Neural cell (in vitro differentiated cells): ENCODE measurements around the gene C1orf21. TPM values are rescaled to one million over a fixed set of nuclear protein-coding genes. Genes with fewer than 3 reads are reported as not detected.

Experiments
- H2AFZ ChIP-seq: fragments of 200-600, 300-800 bp; sonication (generic), shearing (Covaris generic); 2 replicates; pipeline ENCODE4 v1.6.0; 2014; ENCODE audit warnings: low read depth, mild to moderate bottlenecking, antibody characterized with exemption, low read length, moderate library complexity
- H3F3A ChIP-seq: fragments of 200-600 bp; shearing (Covaris generic); 2 replicates; pipeline ENCODE4 v1.6.1; 2016; ENCODE audit warnings: mild to moderate bottlenecking, moderate library complexity, mixed read lengths, antibody characterized with exemption, low read length; ENCODE audit not compliant: insufficient read depth, poor library complexity, severe bottlenecking
- H3K27ac ChIP-seq: fragments of 200-600, 300-800 bp; sonication (generic), shearing (Covaris generic); 2 replicates; pipeline ENCODE4 v1.5.1; 2014; ENCODE audit warnings: mild to moderate bottlenecking, low read length, moderate library complexity
- H3K27me3 ChIP-seq: fragments of 300-800, 200-600 bp; sonication (generic), shearing (Covaris generic); 2 replicates; pipeline ENCODE4 v1.6.0; 2014; ENCODE audit warnings: mild to moderate bottlenecking, low read depth, low read length, moderate library complexity; ENCODE audit not compliant: insufficient read depth
- H3K36me3 ChIP-seq: fragments of 300-800, 200-600 bp; sonication (generic), shearing (Covaris generic); 2 replicates; pipeline ENCODE4 v1.5.1; 2014; ENCODE audit warnings: mild to moderate bottlenecking, antibody characterized with exemption, low read length, moderate library complexity; ENCODE audit not compliant: insufficient read depth
- H3K4me2 ChIP-seq: fragments of 300-800, 200-600 bp; sonication (generic), shearing (Covaris generic); 2 replicates; pipeline ENCODE4 v1.6.0; 2014; ENCODE audit warnings: mild to moderate bottlenecking, low read length
- H3K4me3 ChIP-seq: fragments of 300-800, 200-600 bp; sonication (generic), shearing (Covaris generic); 2 replicates; pipeline ENCODE4 v1.5.1; 2014; ENCODE audit warnings: mild to moderate bottlenecking, low read length, moderate library complexity
- H3K79me2 ChIP-seq: fragments of 200-600 bp; shearing (Covaris generic); replicated peaks from 2 replicates; pipeline ENCODE4 v1.6.0; 2014; ENCODE audit warnings: mild to moderate bottlenecking, low read length, moderate library complexity; ENCODE audit not compliant: insufficient read depth
- H3K9ac ChIP-seq: fragments of 300-800, 200-600 bp; sonication (generic), shearing (Covaris generic); 2 replicates; pipeline ENCODE4 v1.6.1; 2016; ENCODE audit warnings: mild to moderate bottlenecking, low read length, mixed read lengths
- H3K9me2 ChIP-seq: fragments of 200-600 bp; shearing (Covaris generic); 2 replicates; pipeline ENCODE4 v1.6.1; 2016; ENCODE audit warnings: mild to moderate bottlenecking, low read length, mixed read lengths; ENCODE audit not compliant: insufficient read depth
- H3K9me3 ChIP-seq: fragments of 200-600, 300-800 bp; sonication (generic), shearing (Covaris generic); 2 replicates; pipeline ENCODE4 v1.6.1; 2016; ENCODE audit warnings: mild to moderate bottlenecking, mixed run types, low read length, moderate library complexity, mixed read lengths
- H4K20me1 ChIP-seq: fragments of 200-600 bp; shearing (Covaris generic); 2 replicates; pipeline ENCODE4 v1.6.1; 2016; ENCODE audit warnings: mild to moderate bottlenecking, mixed run types; ENCODE audit not compliant: insufficient read depth
- CTCF ChIP-seq: fragments of 450-650 bp; IDR thresholded peaks from 2 replicates; pipeline ENCODE4 v1.5.1; 2014; ENCODE audit warnings: antibody characterized with exemption, mild to moderate bottlenecking, moderate library complexity; ENCODE audit not compliant: poor library complexity, severe bottlenecking
- EP300 ChIP-seq: fragments of 450-650 bp; conservative IDR thresholded peaks from 2 replicates; pipeline ENCODE4 v1.6.1; 2014; ENCODE audit warnings: antibody characterized with exemption, mild to moderate bottlenecking, moderate library complexity; ENCODE audit not compliant: poor library complexity, severe bottlenecking
- EZH2 ChIP-seq: fragments of 200-600, 300-800 bp; shearing (Covaris generic), sonication (generic); IDR thresholded peaks from 2 replicates; pipeline ENCODE4 v1.6.1; 2014; ENCODE audit warnings: antibody characterized with exemption, low read length, borderline replicate concordance, mild to moderate bottlenecking; ENCODE audit not compliant: insufficient read depth, poor library complexity, severe bottlenecking
- MXI1 ChIP-seq: fragments of 450-650 bp; conservative IDR thresholded peaks from 2 replicates; pipeline ENCODE4 v1.6.1; 2014; ENCODE audit warnings: antibody characterized with exemption, mild to moderate bottlenecking; ENCODE audit not compliant: poor library complexity, severe bottlenecking
- POLR2AphosphoS5 ChIP-seq: IDR thresholded peaks from 2 replicates; pipeline ENCODE4 v1.6.1; 2012
- RAD21 ChIP-seq: fragments of 450-650 bp; conservative IDR thresholded peaks from 2 replicates; pipeline ENCODE4 v1.6.1; 2014; ENCODE audit warnings: antibody characterized with exemption, mild to moderate bottlenecking, moderate library complexity
- REST ChIP-seq: IDR thresholded peaks from 2 replicates; pipeline ENCODE4 v1.6.1; 2012; ENCODE audit warnings: borderline replicate concordance
- SMC3 ChIP-seq: fragments of 450-650 bp; conservative IDR thresholded peaks from 2 replicates; pipeline ENCODE4 v1.6.1; 2014; ENCODE audit warnings: antibody characterized with exemption, mild to moderate bottlenecking, moderate library complexity; ENCODE audit not compliant: poor library complexity
- TAF1 ChIP-seq: IDR thresholded peaks from 2 replicates; pipeline ENCODE4 v1.6.1; 2012; ENCODE audit warnings: low read depth
- polyA plus RNA-seq: library from polyadenylated mRNA; depleted of rRNA; stranded (reverse); fragments of >200 nt; gene quantifications from 2 replicates; pipeline ENCODE4 v1.2.3, GENCODE V29; 2014

Gene C1orf21
- polyA plus RNA-seq, 1 donor from 2014 or later, result 21.1 TPM

GRCh38 chr1:184445997-184446396 lies 59.2 kb downstream of the C1orf21 start:
- H3K9ac ChIP-seq, result no peak overlapping the region
- TF ChIP-seq CTCF (no peak), MXI1 (no peak), EP300 (no peak), RAD21 (no peak), SMC3 (no peak), REST (no peak), EZH2 (no peak), TAF1 (no peak), POLR2AphosphoS5 (no peak)
- no peak overlapping the region for H3K4me3 ChIP-seq
- no peaks in the 10 kb centered on the region for H4K20me1 ChIP-seq
- H3K9me2 ChIP-seq, result no peaks in the 10 kb centered on the region
- H3F3A ChIP-seq, result no peaks in the 10 kb centered on the region
- H3K36me3 ChIP-seq, result no peaks in the 10 kb centered on the region
- no peaks in the 10 kb centered on the region for H3K27me3 ChIP-seq
- peaks cover 5% of the 10 kb centered on the region for H3K79me2 ChIP-seq
- no peaks in the 10 kb centered on the region for H3K9me3 ChIP-seq
- no peak overlapping the region for H2AFZ ChIP-seq
- H3K27ac ChIP-seq, result no peak overlapping the region
- H3K4me2 ChIP-seq, result no peak overlapping the region

GRCh38 chr1:184447651-184448185 lies 60.9 kb downstream of the C1orf21 start:
- no peak overlapping the region for H3K4me3 ChIP-seq
- no peaks in the 10 kb centered on the region for H3F3A ChIP-seq
- no peak overlapping the region for H3K4me2 ChIP-seq
- H3K9ac ChIP-seq, result no peak overlapping the region
- no peak overlapping the region for H3K27ac ChIP-seq
- no peaks in the 10 kb centered on the region for H3K36me3 ChIP-seq
- H3K79me2 ChIP-seq, result no peaks in the 10 kb centered on the region
- H4K20me1 ChIP-seq, result no peaks in the 10 kb centered on the region
- H3K9me3 ChIP-seq, result no peaks in the 10 kb centered on the region
- TF ChIP-seq TAF1 (no peak), POLR2AphosphoS5 (no peak), MXI1 (no peak), EP300 (no peak), SMC3 (no peak), CTCF (no peak), EZH2 (no peak)
- no peaks in the 10 kb centered on the region for H3K27me3 ChIP-seq
- no peak overlapping the region for H2AFZ ChIP-seq
- H3K9me2 ChIP-seq, result no peaks in the 10 kb centered on the region
